MM.1S (cell line): Measurements from ENCODE around the gene CIAO2B.

Experiments used
- DNase-seq: peaks from one replicate; pipeline ENCODE4 v3.0.0-alpha.2; 2015
- H2AFZ ChIP-seq: fragments of 300-600 bp; sonication (generic); 2 replicates; pipeline ENCODE4 v1.6.0; 2016; ENCODE audit warnings: antibody characterized with exemption, low read length
- H3F3A ChIP-seq: fragments of 300-600 bp; sonication (generic); 2 replicates; pipeline ENCODE4 v1.6.1; 2016; ENCODE audit warnings: mild to moderate bottlenecking, antibody characterized with exemption, low read length, moderate library complexity, mixed read lengths; ENCODE audit not compliant: insufficient read depth
- H3K27ac ChIP-seq: fragments of 300-600 bp; sonication (generic); 2 replicates; pipeline ENCODE4 v1.5.1; 2016; ENCODE audit warnings: mild to moderate bottlenecking, low read length
- H3K27me3 ChIP-seq: fragments of 300-600 bp; sonication (generic); replicated peaks from 2 replicates; pipeline ENCODE4 v1.6.0; 2016; ENCODE audit warnings: low read length; ENCODE audit not compliant: insufficient read depth
- H3K36me3 ChIP-seq: fragments of 300-600 bp; sonication (generic); replicated peaks from 2 replicates; pipeline ENCODE4 v1.6.1; 2016; ENCODE audit warnings: mild to moderate bottlenecking, low read length, mixed read lengths; ENCODE audit not compliant: insufficient read depth
- H3K4me1 ChIP-seq: fragments of 300-600 bp; sonication (generic); 2 replicates; pipeline ENCODE4 v1.6.1; 2016; ENCODE audit warnings: low read length, mixed read lengths
- H3K4me2 ChIP-seq: fragments of 300-600 bp; sonication (generic); 2 replicates; pipeline ENCODE4 v1.6.0; 2016; ENCODE audit warnings: low read depth, low read length
- H3K4me3 ChIP-seq: fragments of 300-600 bp; sonication (generic); 2 replicates; pipeline ENCODE4 v1.5.1; 2016; ENCODE audit warnings: low read length, mixed read lengths
- H3K79me2 ChIP-seq: fragments of 300-600 bp; sonication (generic); 2 replicates; pipeline ENCODE4 v1.6.1; 2016; ENCODE audit warnings: mixed run types, low read length, mixed read lengths
- H3K9ac ChIP-seq: fragments of 300-600 bp; sonication (generic); 2 replicates; pipeline ENCODE4 v1.6.1; 2016; ENCODE audit warnings: low read length, mixed read lengths
- H3K9me2 ChIP-seq: fragments of 300-600 bp; sonication (generic); replicated peaks from 2 replicates; pipeline ENCODE4 v1.6.1; 2016; ENCODE audit warnings: mild to moderate bottlenecking, low read length, mixed read lengths; ENCODE audit not compliant: insufficient read depth
- H3K9me3 ChIP-seq: fragments of 300-600 bp; sonication (generic); replicated peaks from 2 replicates; pipeline ENCODE4 v1.6.1; 2016; ENCODE audit warnings: mild to moderate bottlenecking, low read length, mixed read lengths; ENCODE audit not compliant: insufficient read depth
- H4K20me1 ChIP-seq: fragments of 300-600 bp; sonication (generic); 2 replicates; pipeline ENCODE4 v1.6.1; 2016; ENCODE audit warnings: mild to moderate bottlenecking, low read length, moderate library complexity, mixed read lengths; ENCODE audit not compliant: insufficient read depth
- EZH2 ChIP-seq: fragments of 300-600 bp; sonication (generic); optimal IDR thresholded peaks from 2 replicates; pipeline ENCODE3; 2017; ENCODE audit warnings: low read depth, mild to moderate bottlenecking, antibody characterized with exemption, low read length, mixed read lengths
- EZH2phosphoT487 ChIP-seq: fragments of 300-600 bp; sonication (generic); IDR thresholded peaks from 2 replicates; pipeline ENCODE4 v1.6.1; 2018; ENCODE audit warnings: antibody characterized with exemption, low read length
- TF ChIP-seq, protein P1 (sequence below): fragments of 300-600 bp; sonication (generic); IDR thresholded peaks from 2 replicates; pipeline ENCODE4 v1.5.1; 2016; ENCODE audit warnings: antibody characterized with exemption, low read length, mixed read lengths

The CIAO2B gene

DNA sequence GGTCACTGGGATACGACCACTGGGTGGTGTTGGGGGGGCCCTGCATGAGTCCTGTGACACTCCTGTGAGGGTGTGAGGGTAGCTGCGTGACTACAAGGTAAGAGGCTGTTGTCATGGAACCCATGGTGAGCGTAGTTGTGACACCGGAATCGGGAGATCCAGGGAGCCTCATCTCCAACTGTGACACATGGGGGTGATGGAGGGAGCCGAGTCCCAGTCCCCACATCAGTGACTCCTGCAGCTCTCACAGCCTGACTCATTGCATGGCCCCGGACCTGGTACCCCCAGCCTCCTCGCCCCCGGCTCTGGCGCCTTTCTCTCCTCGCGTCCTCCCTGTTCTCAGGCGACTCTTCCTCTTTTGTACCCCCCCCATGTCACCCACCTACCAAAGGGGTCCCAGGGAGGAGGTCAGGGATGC, 29.8 kb downstream of the CIAO2B start:
- no peak overlapping the region for H3K4me2 ChIP-seq
- 0 out of 2 replicates have a peak, but pooled peaks cover 2% of the 10 kb centered on the region for H3K27me3 ChIP-seq
- H3K9ac ChIP-seq, result no peak overlapping the region
- no peaks in the 10 kb centered on the region for H3K36me3 ChIP-seq
- H3K79me2 ChIP-seq, result no peaks in the 10 kb centered on the region
- H3F3A ChIP-seq, result no peaks in the 10 kb centered on the region
- H3K9me2 ChIP-seq, result no peaks in the 10 kb centered on the region
- no peaks in the 10 kb centered on the region for H4K20me1 ChIP-seq
- H2AFZ ChIP-seq, result no peak overlapping the region
- TF ChIP-seq EZH2 (no peak), EZH2phosphoT487 (no peak)
- TF ChIP-seq, protein P1, sequence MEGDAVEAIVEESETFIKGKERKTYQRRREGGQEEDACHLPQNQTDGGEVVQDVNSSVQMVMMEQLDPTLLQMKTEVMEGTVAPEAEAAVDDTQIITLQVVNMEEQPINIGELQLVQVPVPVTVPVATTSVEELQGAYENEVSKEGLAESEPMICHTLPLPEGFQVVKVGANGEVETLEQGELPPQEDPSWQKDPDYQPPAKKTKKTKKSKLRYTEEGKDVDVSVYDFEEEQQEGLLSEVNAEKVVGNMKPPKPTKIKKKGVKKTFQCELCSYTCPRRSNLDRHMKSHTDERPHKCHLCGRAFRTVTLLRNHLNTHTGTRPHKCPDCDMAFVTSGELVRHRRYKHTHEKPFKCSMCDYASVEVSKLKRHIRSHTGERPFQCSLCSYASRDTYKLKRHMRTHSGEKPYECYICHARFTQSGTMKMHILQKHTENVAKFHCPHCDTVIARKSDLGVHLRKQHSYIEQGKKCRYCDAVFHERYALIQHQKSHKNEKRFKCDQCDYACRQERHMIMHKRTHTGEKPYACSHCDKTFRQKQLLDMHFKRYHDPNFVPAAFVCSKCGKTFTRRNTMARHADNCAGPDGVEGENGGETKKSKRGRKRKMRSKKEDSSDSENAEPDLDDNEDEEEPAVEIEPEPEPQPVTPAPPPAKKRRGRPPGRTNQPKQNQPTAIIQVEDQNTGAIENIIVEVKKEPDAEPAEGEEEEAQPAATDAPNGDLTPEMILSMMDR, result no peak
- H3K9me3 ChIP-seq, result no peaks in the 10 kb centered on the region
- no peak overlapping the region for H3K27ac ChIP-seq
- DNase-seq, result no peak
- H3K4me3 ChIP-seq, result no peak overlapping the region
- H3K4me1 ChIP-seq, result peaks cover 11% of the 10 kb centered on the region

DNA sequence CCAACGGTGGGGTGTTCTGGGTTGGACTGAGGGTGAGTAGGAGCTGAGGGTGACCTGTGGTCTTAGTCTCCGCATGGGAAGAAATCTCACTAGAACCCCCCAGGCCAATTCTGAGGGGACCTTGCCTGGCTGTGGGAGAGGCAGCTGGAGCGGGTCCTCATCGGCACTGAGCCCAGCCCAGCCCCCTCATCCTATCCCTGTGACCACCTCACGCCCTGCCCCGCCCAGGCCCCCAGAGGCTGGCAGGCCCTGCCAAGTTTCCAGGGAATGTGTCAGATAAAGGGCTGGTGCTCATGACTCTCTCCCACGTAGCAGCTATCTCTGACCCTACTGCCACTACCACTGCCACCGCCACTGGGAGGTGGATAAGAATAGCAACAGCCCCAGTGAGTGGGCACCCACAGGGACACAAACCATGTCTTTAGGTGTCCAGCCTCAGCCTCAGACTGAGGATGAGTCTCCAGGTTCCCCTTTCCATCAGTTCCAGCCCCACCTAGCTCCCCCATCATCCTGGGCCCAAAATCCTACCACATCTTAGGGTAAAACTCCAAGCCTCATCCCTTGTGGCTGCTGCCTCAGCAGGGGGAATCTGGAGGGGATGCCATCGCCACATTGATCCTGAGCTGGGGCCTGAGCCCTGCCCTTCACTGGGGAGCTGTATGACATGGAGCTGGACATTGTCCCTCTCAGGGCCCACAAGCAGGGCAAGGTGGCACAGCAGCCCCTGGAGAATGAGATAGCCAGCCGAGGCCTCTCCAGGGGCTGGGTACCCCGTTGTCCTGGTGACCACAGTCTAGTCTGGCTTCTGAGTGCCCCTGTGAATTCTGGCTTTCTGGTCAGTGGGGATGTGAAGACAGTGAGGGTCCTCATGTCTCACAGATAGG, 30.4 kb downstream of the CIAO2B start:
- Histone ChIP-seq H3K9me2 (no peaks in the 10 kb centered on the region), H3K9ac (no peak overlapping the region), H3K36me3 (no peaks in the 10 kb centered on the region), H3K4me3 (no peak overlapping the region), H3K27me3 (0 out of 2 replicates have a peak, but pooled peaks cover under 1% of the 10 kb centered on the region), H3K79me2 (no peaks in the 10 kb centered on the region), H3K4me2 (no peak overlapping the region), H3K9me3 (no peaks in the 10 kb centered on the region), H4K20me1 (no peaks in the 10 kb centered on the region), H2AFZ (no peak overlapping the region), H3K4me1 (peaks cover 11% of the 10 kb centered on the region), H3K27ac (no peak overlapping the region), H3F3A (no peaks in the 10 kb centered on the region)
- no peak for DNase-seq
- no peak for TF ChIP-seq EZH2

DNA sequence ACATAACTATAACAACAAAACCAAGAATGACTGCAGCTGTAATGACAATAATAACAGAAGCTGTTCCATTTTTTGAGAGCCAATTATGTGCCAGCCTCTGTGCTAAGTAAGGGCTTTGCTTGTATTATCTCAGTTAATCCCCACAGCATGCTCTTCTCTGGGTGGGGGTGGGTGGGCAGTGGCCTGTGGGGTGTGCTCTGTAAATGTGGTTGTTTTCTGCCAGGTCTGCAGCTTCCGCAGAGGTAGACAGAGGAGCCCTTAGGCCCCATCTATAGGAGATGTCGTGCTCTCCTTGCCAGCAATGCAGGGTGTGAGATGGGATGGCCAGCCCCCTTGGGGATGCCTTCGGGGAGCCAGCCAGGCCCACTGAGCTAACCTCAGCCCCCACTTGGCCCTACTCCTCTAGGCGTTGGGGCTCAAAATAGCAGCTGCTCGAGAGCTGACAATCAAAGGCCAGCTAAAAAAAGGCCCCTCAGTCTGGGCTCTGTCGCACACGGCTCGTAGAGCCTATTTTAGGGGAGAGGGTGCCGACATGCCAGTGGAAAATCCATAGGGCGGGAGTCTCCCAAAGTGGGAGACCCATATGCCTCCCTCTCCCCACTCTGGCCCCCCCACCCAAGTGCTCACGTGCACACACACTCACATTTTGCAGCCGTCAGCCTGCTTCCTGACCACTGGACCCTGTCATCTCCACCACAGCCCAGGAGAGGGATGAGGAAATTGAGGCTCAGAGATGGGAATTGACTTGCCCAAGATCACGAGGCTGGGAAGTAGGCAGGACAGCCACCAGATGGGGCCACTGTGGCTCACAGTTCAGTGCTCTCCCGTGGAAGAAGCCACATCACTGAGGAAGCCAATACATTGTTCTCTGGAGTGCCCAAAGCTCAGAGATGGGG, 31.3 kb downstream of the CIAO2B start:
- no peaks in the 10 kb centered on the region for H3F3A ChIP-seq
- no peaks in the 10 kb centered on the region for H4K20me1 ChIP-seq
- H3K27ac ChIP-seq, result no peak overlapping the region
- no peak overlapping the region for H3K4me3 ChIP-seq
- no peak for DNase-seq
- TF ChIP-seq, protein P1, result no peak
- no peak for TF ChIP-seq EZH2phosphoT487
- no peak for TF ChIP-seq EZH2
- H3K9ac ChIP-seq, result no peak overlapping the region
- no peaks in the 10 kb centered on the region for H3K27me3 ChIP-seq
- no peaks in the 10 kb centered on the region for H3K79me2 ChIP-seq
- no peaks in the 10 kb centered on the region for H3K9me2 ChIP-seq
- H3K36me3 ChIP-seq, result no peaks in the 10 kb centered on the region
- H2AFZ ChIP-seq, result no peak overlapping the region
- no peaks in the 10 kb centered on the region for H3K9me3 ChIP-seq
- H3K4me2 ChIP-seq, result no peak overlapping the region
- H3K4me1 ChIP-seq, result peaks cover 11% of the 10 kb centered on the region
